Tibial artery (tissue), 4 donors: ENCODE data around the gene KRT84.

Experiments
- DNase-seq, 2 donors: peaks; one replicate each; pipeline ENCODE4 v3.0.0-alpha.2; 2019
- H3K27ac ChIP-seq, 2 donors: fragments of 200-600 bp; sonication (generic) in 1 of 2; 1 replicate in 1 of 2; 2 replicates in 1 of 2; pipeline ENCODE4 v1.5.1; 2018 to 2019; ENCODE audit warnings: mild to moderate bottlenecking in 1 of 2
- H3K27me3 ChIP-seq, 2 donors: fragments of 200-600 bp; sonication (generic) in 1 of 2; one replicate each; pipeline versions ENCODE4 v1.5.1 to v1.6.0; 2016 to 2019
- H3K36me3 ChIP-seq, 3 donors: fragments of 200-600 bp; sonication (generic) in 2 of 3; one replicate each; pipeline ENCODE4 v1.5.1; 2016 to 2019; ENCODE audit warnings: mild to moderate bottlenecking in 2 of 3
- H3K4me1 ChIP-seq, 4 donors: fragments of 200-600 bp; sonication (generic) in 2 of 4; 1 replicate in 3 of 4; 2 replicates in 1 of 4; pipeline ENCODE4 v1.5.1; 2016 to 2019
- H3K4me3 ChIP-seq, 2 donors: fragments of 200-600 bp; sonication (generic) in 1 of 2; 1 replicate in 1 of 2; 2 replicates in 1 of 2; pipeline ENCODE4 v1.5.1; 2018 to 2019; ENCODE audit warnings: mild to moderate bottlenecking in 2 of 2
- H3K9me3 ChIP-seq, 3 donors: fragments of 200-600 bp; sonication (generic) in 1 of 3; one replicate each; pipeline ENCODE4 v1.5.1; 2016 to 2019
- intact Hi-C: fragments of 100-400 bp; cut with DNase I; formaldehyde crosslinking; loops from one replicate; pipeline ENCODE4 v1.15.0; 2023; ENCODE audit warnings: low total_unique reads
- TF ChIP-seq, protein P1 (sequence below), 2 experiments: fragments of 200-600 bp in 1 of 2; fragments of 450-650 bp in 1 of 2; IDR thresholded peaks; one replicate each; pipeline ENCODE4 v1.5.1; 2017 to 2019; ENCODE audit warnings: antibody characterized with exemption in 2 of 2, mild to moderate bottlenecking in 1 of 2, moderate library complexity in 1 of 2

KRT84 gene

DNA sequence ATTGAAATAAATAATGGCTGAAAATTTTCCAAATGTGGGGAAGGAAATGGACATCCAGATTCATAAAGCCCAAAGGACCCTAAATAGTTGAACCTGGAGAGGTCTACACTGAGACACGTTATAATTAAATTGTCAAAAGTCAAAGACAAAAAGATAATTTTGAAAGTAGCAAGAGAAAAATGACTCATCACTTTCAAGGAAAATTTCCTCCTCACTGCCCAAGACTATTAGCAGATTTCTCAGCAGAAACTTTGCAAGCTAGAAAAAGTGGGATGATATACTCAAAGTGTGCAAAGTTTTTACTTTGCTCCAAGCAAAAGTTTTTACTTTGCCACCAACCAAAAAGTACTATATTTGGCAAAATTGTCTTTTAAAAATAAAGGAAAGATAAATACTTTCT lies 48.4 kb downstream of the KRT84 start:
- no peak overlapping the region for H3K27ac ChIP-seq
- H3K4me1 ChIP-seq = no peaks in the 10 kb centered on the region
- no peak for DNase-seq
- H3K4me3 ChIP-seq = no peak overlapping the region
- no peaks in the 10 kb centered on the region for H3K36me3 ChIP-seq
- intact Hi-C loops = no loop called here
- H3K27me3 ChIP-seq = no peaks in the 10 kb centered on the region
- TF ChIP-seq, protein P1, sequence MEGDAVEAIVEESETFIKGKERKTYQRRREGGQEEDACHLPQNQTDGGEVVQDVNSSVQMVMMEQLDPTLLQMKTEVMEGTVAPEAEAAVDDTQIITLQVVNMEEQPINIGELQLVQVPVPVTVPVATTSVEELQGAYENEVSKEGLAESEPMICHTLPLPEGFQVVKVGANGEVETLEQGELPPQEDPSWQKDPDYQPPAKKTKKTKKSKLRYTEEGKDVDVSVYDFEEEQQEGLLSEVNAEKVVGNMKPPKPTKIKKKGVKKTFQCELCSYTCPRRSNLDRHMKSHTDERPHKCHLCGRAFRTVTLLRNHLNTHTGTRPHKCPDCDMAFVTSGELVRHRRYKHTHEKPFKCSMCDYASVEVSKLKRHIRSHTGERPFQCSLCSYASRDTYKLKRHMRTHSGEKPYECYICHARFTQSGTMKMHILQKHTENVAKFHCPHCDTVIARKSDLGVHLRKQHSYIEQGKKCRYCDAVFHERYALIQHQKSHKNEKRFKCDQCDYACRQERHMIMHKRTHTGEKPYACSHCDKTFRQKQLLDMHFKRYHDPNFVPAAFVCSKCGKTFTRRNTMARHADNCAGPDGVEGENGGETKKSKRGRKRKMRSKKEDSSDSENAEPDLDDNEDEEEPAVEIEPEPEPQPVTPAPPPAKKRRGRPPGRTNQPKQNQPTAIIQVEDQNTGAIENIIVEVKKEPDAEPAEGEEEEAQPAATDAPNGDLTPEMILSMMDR (IDR thresholded peaks at IDR 0.05) = no peak
- H3K9me3 ChIP-seq = peaks cover 0 to 9% (median 0%) of the 10 kb centered on the region in 3 donors

DNA sequence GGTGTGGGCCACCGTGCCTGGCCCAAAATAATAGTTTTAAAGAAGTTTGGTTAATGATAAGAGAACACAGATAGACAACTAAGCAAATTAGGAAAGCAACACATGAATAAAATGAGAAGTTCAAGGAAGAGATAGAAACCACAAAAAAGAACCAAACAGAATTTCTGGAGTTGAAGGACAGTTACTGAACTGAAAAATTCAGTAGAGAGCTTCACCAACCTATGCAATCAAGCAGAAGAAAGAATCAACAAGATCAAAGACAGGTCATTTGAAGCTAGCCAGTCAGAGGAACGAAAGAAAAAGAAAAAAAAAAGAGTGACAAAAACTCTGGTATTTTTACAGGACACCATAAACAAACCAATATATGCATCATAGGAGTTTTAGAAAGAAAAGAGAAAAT lies 48.8 kb downstream of the KRT84 start:
- Histone ChIP-seq H3K4me1 (no peaks in the 10 kb centered on the region), H3K4me3 (no peak overlapping the region), H3K27ac (no peak overlapping the region), H3K9me3 (peaks cover 0 to 9% (median 0%) of the 10 kb centered on the region in 3 donors), H3K27me3 (no peaks in the 10 kb centered on the region), H3K36me3 (no peaks in the 10 kb centered on the region)
- no peak for DNase-seq
- intact Hi-C loops = no loop called here
- TF ChIP-seq, protein P1 (IDR thresholded peaks at IDR 0.05) = no peak

DNA sequence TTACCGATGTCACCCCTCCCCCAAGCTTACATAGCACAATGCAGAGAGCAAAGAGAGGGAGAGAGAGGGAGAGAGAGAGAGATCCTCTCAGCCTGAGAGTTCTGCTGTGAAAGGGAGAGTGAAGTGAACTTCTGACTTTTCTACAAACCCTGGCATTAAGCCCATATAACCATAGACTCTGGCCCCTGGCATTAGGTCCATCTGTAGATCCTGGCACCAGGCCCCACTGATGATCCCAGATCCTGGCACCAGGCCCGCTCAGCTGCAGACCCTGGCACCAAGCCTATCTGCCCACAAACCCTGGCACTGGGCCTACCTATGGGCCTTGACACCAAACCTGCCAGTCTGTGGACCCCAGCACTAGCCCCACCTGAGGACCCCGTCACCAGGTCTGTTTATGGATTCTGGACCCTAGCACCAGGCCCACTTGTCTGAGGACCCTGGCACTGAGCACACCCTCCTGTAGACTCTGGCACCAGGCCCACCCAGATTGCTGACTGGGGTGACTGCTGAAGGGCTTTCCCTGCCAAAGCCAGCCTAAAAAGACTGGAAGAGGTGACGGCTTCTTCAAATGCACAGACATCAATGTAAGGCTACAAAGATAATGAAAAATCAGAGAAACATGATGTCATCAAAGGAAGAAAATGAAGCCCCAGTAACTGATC lies 49.7 kb downstream of the KRT84 start:
- intact Hi-C loops = no loop called here
- Histone ChIP-seq H3K4me3 (no peak overlapping the region), H3K27ac (no peak overlapping the region), H3K27me3 (no peaks in the 10 kb centered on the region), H3K36me3 (no peaks in the 10 kb centered on the region), H3K4me1 (no peaks in the 10 kb centered on the region), H3K9me3 (peaks cover 0 to 9% (median 0%) of the 10 kb centered on the region in 3 donors)
- peak in 1 of 2 donors; percentile 52 for DNase-seq
- TF ChIP-seq, protein P1 (IDR thresholded peaks at IDR 0.05) = no peak

DNA sequence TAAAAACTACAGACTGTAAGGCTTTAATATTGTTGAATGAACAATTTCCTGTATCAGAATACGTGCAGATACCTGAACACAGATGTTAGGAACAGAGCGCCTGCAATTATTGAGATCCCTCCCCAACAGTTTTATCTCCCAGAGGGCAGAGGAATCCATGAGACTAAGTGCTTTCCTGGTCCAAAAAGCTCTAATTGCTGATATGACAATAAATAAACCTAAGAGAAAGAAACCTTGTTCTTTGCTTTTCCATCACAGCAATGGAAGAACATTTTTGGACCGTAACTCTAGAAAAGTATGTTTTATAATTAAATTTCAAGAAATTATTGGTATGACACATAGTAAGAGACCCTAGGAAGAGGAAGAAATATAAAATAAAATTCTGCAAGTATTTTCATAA lies 51.3 kb downstream of the KRT84 start:
- Histone ChIP-seq H3K9me3 (peaks cover 0 to 9% (median 0%) of the 10 kb centered on the region in 3 donors), H3K36me3 (no peaks in the 10 kb centered on the region), H3K27ac (no peak overlapping the region), H3K4me1 (no peaks in the 10 kb centered on the region), H3K27me3 (no peaks in the 10 kb centered on the region), H3K4me3 (no peak overlapping the region)
- intact Hi-C loops = no loop called here
- TF ChIP-seq, protein P1 (IDR thresholded peaks at IDR 0.05) = no peak
- no peak for DNase-seq

DNA sequence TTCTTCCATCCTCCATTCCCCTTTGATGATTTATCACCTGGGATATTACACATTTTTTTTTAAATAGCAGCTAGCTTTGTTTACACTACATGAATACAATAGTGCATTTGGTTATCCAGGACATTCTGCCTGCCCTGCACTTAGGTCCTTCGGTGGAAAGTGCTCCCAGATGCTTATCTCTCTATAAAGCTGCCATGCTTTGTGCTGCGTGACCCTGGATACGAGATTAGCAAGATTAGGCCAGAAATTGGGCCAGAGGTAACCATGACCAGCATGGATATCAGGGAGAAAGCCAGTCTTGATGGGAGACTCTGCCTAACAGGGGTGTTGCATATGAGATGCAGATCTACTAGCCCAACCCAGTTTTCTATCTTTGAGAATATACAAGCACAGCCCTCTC lies 52.1 kb downstream of the KRT84 start:
- no peaks in the 10 kb centered on the region for H3K36me3 ChIP-seq
- H3K27me3 ChIP-seq = no peaks in the 10 kb centered on the region
- intact Hi-C loops = no loop called here
- peak in 1 of 2 donors; percentile 6 for DNase-seq
- TF ChIP-seq, protein P1 (IDR thresholded peaks at IDR 0.05) = no peak
- no peak overlapping the region for H3K27ac ChIP-seq
- peaks cover 0 to 9% (median 0%) of the 10 kb centered on the region in 3 donors for H3K9me3 ChIP-seq
- H3K4me1 ChIP-seq = no peaks in the 10 kb centered on the region
- no peak overlapping the region for H3K4me3 ChIP-seq
